Gastrocnemius medialis (tissue), 4 donors: ENCODE data around the gene PHF20.

Source experiments
- CTCF ChIP-seq, 5 experiments: fragments of 450-650 bp in 3 of 5; fragments of 200-600 bp in 2 of 5; sonication (generic) in 2 of 5; IDR thresholded peaks in 4 of 5; conservative IDR thresholded peaks in 1 of 5; 1 replicate in 4 of 5; 2 replicates in 1 of 5; pipeline ENCODE4 v1.5.1; 2016 to 2019; ENCODE audit warnings: antibody characterized with exemption in 5 of 5, mild to moderate bottlenecking in 3 of 5, moderate library complexity in 3 of 5
- POLR2A ChIP-seq, 2 donors: fragments of 450-650 bp; IDR thresholded peaks; one replicate each; pipeline ENCODE4 v1.6.1; 2017; ENCODE audit warnings: antibody characterized with exemption in 2 of 2, mild to moderate bottlenecking in 2 of 2, moderate library complexity in 2 of 2

- TF ChIP-seq POLR2A (IDR thresholded peaks at IDR 0.05) (no peak), CTCF (IDR thresholded peaks at IDR 0.05 in 4 of 5, conservative IDR thresholded peaks at IDR 0.05 in 1 of 5) (no peak)
Observed at GRCh38 chr20:35887393-35888064, 115.7 kb downstream of the PHF20 start.
